Islet precursor cell (in vitro differentiated cells): ENCODE measurements around the gene OR51A7.

Experiments used
- DNase-seq: peaks from one replicate; pipeline ENCODE4 v3.0.0-alpha.2; 2018

OR51A7 gene

GRCh38 chr11:4957396-4957795 lies 53.8 kb downstream of the OR51A7 start:
- DNase-seq, result no peak
